HCT116 (cell line): ENCODE results near the gene SGK2. TPM values are rescaled to one million over a fixed set of nuclear protein-coding genes. Genes with fewer than 3 reads are reported as not detected.

ENCODE experiments used
- ELF1 ChIP-seq: IDR thresholded peaks from 2 replicates; pipeline ENCODE4 v1.6.1; 2012; ENCODE audit warnings: low read depth, borderline replicate concordance
- REST ChIP-seq: IDR thresholded peaks from 2 replicates; pipeline ENCODE4 v1.6.1; 2012; ENCODE audit warnings: low read depth
- SIN3A ChIP-seq: IDR thresholded peaks from 2 replicates; pipeline ENCODE4 v1.6.1; 2012; ENCODE audit warnings: low read depth
- TCF7L2 ChIP-seq: IDR thresholded peaks from 2 replicates; pipeline ENCODE4 v1.7.0; 2011; ENCODE audit warnings: borderline replicate concordance, inconsistent platforms; ENCODE audit not compliant: insufficient read depth, insufficient read length; ENCODE audit errors: extremely low read depth
- YY1 ChIP-seq: IDR thresholded peaks from 2 replicates; pipeline ENCODE4 v1.6.1; 2011; ENCODE audit warnings: low read length, low read depth, moderate library complexity, mild to moderate bottlenecking; ENCODE audit not compliant: insufficient replicate concordance; ENCODE audit errors: extremely low read depth
- ZBTB33 ChIP-seq: IDR thresholded peaks from 2 replicates; pipeline ENCODE4 v1.6.1; 2011; ENCODE audit warnings: mild to moderate bottlenecking, low read length, moderate library complexity; ENCODE audit not compliant: insufficient replicate concordance; ENCODE audit errors: extremely low read depth
- total RNA-seq: library from RNA; stranded (reverse); gene quantifications from one replicate; pipeline ENCODE4 v1.2.1, GENCODE V29; 2021; ENCODE audit not compliant: unreplicated experiment

SGK2 gene
- total RNA-seq, 1 experiment from 2014 or later = 2.3 TPM

GRCh38 chr20:43579861-43580793 lies 21.3 kb downstream of the SGK2 start (continued):
- TF ChIP-seq ZBTB33 (no peak), ELF1 (no peak), TCF7L2 (no peak), SIN3A (no peak), YY1 (no peak), REST (no peak)
